SH-SY5Y (cell line): ENCODE measurements around the gene SRPRB.

ENCODE experiments used
- GATA2 ChIP-seq: IDR thresholded peaks from 2 replicates; pipeline ENCODE4 v1.6.1; 2011; ENCODE audit warnings: mild to moderate bottlenecking, low read depth, low read length
- GATA3 ChIP-seq: IDR thresholded peaks from 2 replicates; pipeline ENCODE4 v1.6.1; 2011; ENCODE audit warnings: low read depth, mild to moderate bottlenecking, low read length, moderate library complexity

- TF ChIP-seq GATA3 (no peak), GATA2 (no peak)
Measured at GRCh38 chr3:133853925-133854227, 48.3 kb downstream of the SRPRB start.
